GM18867 (cell line): Measurements from ENCODE around the gene PIGV.
A peak's percentile ranks its signal among the peaks of the same experiment; 100 is the strongest.

Experiments used
- ATAC-seq: cut with Tn5 transposase; IDR thresholded peaks from one replicate; pipeline ENCODE4 v1.9.1; 2021; ENCODE audit warnings: mild to moderate bottlenecking, moderate library complexity; ENCODE audit not compliant: unreplicated experiment

PIGV gene

DNA sequence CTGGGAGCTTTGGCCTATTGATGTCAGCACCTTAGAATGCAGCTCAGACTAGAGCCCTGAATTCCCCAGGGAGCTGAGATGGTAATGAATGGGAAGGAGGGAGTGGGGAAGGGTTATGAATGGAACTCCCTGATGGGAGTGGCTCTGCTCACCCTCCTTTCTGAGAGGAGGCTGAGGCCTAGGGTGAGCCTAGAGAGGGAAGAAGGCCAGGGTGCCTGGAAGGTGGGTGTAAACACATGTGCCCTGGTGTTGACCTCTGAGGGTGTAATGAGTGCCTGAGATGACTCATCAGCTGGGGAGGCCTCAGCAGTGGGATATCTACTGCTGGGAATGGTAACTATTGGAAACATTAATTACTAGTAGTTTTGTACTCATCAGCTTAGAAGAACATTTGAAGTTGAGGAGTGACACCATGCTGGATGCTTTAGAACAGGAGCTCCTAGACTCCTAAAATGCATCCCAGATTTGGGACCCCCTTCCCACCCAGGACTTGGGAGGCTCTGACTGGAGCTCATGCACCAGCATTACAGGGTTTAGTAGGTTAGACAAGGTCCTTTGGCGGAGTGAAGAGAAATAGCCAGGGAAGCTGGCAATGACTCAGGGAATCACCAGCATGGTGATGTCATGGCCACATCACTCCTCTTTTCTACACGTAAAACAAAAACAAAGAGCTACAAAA lies 16.0 kb upstream of the PIGV start:
- ATAC-seq, result no peak

DNA sequence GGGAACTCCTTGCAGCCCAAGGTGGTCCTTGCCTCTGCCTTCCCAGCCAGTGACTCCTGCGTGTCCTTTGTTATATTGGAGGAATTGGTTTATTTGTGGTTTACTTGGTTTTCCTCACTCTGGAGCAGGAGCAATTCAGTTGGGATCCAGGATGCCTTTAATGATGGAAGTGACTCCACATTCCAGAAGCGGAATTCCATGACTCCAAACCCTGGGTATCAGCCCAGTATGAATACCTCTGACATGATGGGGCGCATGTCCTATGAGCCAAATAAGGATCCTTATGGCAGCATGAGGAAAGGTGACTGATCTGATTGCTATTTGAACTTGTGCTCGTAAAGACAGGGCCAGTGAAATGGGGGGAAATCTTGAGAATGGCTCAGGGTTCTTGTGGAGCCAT lies 15.1 kb upstream of the PIGV start:
- ATAC-seq, result no peak

DNA sequence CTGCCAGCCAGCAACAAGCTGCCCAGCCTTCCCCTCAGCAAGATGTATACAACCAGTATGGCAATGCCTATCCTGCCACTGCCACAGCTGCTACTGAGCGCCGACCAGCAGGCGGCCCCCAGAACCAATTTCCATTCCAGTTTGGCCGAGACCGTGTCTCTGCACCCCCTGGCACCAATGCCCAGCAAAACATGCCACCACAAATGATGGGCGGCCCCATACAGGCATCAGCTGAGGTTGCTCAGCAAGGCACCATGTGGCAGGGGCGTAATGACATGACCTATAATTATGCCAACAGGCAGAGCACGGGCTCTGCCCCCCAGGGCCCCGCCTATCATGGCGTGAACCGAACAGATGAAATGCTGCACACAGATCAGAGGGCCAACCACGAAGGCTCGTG lies 13.3 kb upstream of the PIGV start:
- no peak for ATAC-seq

DNA sequence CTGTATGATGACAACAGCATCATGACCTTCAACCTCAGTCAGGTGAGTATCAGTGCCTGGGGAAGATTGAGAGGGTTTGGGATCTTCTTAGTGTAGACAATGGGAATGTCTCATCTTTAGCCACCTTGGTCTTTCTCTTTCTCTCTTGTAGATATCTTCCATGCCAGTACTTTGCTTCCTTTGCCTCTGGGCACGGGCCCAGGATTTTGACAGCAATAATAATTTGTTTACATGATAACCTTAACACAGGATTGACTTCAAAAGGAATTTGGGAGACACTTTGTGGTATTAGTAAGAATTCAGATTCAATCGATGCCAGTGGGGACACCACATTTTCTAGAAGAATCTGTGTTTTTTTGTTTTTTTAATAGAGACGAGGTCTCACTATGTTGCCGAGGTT lies 12.1 kb upstream of the PIGV start:
- no peak for ATAC-seq

DNA sequence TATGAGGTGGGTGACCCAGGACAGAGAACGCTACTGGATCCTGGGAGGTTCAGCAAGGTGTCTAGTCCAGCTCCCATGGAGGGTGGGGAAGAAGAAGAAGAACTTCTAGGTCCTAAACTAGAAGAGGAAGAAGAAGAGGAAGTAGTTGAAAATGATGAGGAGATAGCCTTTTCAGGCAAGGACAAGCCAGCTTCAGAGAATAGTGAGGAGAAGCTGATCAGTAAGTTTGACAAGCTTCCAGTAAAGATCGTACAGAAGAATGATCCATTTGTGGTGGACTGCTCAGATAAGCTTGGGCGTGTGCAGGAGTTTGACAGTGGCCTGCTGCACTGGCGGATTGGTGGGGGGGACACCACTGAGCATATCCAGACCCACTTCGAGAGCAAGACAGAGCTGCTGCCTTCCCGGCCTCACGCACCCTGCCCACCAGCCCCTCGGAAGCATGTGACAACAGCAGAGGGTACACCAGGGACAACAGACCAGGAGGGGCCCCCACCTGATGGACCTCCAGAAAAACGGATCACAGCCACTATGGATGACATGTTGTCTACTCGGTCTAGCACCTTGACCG lies 8.6 kb upstream of the PIGV start:
- ATAC-seq, result no peak

DNA sequence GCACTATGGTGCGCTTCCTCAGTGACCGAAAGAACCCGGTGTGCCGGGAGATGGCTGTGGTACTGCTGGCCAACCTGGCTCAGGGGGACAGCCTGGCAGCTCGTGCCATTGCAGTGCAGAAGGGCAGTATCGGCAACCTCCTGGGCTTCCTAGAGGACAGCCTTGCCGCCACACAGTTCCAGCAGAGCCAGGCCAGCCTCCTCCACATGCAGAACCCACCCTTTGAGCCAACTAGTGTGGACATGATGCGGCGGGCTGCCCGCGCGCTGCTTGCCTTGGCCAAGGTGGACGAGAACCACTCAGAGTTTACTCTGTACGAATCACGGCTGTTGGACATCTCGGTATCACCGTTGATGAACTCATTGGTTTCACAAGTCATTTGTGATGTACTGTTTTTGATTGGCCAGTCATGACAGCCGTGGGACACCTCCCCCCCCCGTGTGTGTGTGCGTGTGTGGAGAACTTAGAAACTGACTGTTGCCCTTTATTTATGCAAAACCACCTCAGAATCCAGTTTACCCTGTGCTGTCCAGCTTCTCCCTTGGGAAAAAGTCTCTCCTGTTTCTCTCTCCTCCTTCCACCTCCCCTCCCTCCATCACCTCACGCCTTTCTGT lies 7.3 kb upstream of the PIGV start:
- ATAC-seq, result no peak

DNA sequence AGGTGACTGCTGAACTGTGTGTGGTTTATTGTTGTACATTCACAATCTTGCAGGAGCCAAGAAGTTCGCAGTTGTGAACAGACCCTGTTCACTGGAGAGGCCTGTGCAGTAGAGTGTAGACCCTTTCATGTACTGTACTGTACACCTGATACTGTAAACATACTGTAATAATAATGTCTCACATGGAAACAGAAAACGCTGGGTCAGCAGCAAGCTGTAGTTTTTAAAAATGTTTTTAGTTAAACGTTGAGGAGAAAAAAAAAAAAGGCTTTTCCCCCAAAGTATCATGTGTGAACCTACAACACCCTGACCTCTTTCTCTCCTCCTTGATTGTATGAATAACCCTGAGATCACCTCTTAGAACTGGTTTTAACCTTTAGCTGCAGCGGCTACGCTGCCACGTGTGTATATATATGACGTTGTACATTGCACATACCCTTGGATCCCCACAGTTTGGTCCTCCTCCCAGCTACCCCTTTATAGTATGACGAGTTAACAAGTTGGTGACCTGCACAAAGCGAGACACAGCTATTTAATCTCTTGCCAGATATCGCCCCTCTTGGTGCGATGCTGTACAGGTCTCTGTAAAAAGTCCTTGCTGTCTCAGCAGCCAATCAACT lies 6.4 kb upstream of the PIGV start:
- ATAC-seq, result no peak

DNA sequence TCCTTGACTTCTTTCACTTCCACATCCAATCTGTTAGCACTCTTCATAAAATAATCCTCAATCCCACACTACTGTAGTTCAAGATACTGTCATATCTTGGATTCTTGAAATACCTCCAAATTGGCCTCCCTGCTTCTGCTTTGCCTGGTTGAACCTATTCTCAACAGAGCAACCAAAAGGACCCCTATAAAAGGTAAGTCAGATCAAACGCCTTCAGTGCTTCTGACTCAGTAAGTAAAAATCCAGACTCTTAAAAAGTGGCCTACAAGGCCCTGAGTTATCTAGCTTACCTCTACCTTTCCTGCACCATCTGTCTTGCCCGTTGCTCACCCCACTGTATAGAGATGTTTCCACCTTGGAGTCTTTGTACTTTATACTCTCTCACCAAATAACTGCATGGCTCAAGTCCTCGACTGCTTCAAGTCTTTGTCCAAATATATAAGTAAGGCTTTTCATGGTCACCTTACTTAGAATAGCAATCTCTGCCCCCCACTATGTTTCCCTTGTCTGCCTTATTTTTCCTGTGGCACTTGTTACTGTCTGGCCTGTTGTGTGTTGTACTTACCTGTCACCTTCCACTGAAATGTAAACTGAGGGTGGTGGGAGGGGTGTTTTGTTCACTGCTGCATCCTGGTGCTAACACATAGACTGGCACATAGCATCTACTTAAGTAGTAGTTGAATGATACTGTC lies 5.1 kb upstream of the PIGV start:
- no peak for ATAC-seq

DNA sequence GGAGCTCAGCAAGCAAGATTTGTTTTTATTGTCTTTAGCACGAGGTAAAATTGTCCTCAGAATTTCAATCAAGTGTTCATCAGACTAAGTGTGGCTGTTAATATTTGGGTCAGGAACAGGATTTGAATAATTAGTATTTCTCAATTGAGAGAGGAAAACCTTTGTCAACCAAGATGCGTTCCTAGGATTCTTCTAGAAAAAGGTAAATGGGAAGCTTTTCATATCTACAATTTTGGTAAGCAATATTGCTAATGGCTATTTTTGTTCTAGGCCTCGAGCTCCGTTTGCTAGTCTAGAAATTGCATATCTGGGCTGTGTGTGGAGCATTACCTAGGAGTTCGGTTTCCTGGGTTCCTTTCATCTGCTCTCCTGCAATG lies 4.1 kb upstream of the PIGV start:
- no peak for ATAC-seq

DNA sequence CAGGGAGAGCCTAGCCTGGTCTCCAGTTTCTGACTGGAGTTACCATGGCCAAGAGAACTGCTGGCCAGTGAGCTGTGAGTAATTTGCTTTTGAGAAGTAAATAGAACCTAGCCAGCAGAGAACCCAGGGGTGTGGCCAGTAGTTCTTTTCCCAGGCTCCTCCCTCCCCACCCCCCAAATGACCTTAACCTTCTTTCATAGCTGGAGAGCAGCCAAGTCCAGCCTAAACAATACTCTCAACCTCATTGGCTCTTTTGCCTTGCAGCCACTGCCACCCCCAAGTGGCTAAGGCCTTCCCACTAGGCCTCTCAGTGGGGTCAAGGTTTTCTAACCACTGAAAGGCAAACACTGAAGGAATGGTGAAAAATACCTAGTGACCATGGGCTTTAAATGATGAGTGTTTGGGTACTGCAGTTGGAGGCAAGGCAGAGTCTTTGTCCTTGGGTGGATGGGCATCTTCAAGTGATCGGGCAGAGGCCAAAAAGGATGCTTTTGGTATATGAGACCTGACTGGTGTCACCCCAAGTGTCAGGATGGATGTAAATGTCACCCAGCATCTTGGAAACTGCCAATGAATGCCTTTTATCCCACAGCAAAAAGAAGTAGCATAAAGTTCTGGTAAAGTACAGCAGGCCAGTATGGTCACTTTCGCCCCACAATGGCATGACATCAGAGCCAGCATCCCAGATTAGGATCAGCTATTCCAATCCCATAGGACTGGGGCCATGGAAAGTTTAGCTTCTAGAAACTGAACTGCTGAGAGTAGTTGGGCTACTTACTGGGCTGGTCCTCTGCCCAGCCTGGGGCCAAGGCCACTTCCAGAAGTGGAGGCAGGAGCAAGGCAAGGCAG lies 3.5 kb upstream of the PIGV start:
- ATAC-seq, result no peak

DNA sequence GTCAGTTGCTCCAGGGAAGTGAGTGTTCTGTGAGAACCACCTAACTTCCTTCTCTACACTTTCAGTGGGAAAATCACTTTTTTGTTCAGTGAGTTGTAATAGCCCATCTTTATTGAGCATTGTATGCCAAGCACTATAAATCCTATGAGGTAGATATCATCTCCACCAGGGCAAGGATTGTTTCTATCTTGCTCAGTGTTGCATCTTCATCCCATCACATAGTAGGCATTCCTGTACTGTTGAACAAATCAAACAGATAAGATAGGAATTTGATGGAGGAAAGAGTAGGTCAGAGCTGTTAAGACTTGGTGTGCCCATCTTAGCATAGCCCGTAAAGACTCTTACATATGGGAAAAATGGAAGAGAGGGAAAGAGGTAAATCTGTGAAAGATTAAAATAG lies 2.9 kb upstream of the PIGV start:
- ATAC-seq, result no peak

DNA sequence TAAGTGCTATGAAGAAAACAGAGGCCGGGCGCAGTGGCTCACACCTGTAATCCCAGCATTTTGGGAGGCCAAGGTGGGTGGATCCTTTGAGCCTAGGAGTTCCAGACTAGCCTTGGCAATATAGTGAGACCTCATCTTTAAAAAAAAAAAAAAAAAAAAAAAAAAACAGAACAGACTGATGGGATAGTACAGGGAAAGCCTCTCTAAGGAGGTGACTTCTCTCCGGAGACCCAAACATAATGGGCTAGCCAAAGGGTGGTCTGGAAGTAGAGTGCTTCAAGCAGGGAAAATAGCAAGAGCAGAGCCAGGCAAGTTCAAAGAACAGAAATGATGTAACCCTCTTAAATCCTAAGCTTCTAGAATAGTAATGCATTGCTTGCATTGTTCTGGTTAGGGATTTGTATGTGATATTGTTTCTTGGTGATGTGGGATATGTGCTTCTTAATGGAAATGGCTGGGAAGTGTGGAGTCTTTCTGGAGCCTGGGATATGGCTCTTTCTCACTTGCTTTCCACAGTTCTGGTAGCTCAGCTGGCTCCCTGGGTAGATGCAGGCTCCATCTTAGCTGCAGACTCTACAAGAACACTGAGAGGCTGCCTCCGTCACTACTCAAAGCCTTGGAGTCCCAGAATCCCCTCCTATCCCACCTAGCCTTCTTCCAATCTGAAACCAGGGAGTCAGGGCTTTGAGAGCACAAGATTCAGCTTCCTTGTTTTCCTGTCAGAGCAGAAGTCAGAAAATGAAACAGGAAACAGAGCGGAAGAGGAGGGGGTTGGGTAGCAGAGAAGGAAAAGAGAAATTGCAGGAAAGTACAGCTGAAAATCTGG lies 1.9 kb upstream of the PIGV start:
- no peak for ATAC-seq

DNA sequence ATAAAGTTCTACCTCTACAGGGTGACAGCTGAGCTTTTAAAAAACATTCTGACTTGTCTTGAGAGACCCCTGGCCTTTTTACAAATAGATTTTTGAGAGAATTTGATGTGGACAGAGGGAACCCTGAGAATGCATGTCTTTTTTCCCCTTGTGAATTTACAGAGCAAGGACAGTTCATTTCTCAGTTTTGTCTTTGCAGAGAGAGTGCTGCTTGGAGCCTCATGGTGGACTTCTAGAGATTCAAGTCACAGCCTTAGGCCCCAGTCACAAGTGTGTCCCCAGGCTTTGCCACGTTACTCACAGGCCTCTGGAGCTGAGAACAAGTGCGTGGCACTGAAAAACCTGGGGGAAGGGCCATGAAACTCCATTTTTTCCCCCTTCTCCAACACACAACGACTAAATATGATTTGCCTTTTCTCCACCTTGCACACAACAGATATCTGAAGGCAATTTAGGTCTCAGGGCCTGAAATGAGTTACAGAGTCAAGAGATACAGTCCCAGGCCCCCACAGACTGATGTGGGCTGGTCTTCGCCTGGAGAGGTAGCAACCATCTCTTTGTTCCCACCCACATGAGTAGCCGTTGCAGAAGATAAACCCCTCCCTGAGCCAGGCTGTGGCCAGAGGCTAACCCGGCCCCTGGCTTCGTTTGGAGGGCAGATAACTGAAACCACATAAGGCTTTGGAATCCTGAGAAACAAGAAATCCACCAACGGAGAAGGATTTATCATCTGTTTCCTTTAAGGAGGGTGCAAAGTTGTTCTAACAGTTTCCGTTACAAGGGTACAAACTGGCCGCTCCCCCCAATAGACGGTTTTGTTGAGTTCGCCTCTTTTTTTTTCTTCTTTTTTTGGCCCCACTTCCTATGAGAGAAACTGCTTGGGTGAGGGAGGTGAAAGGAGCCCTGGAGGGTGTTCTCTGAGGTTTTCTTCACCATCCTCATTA lies 1.0 kb upstream of the PIGV start:
- no peak for ATAC-seq

DNA sequence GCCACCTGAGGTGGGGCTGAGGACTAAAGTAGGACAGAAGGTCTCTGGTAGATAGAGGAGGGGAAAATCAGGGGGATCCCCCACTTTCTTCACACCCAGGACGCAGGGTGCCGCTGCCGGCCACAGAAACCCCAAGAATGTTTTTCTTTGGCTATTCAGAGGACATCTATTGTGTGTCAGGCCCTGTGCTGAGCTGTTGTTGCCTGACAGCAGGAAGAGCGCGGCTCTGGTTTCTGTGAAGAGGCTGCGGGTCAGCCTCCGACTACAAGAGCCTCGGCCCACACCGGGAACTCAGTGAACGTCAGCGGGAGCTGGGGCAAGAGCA lies 407 bp upstream of the PIGV start:
- peak; percentile 53 for ATAC-seq

DNA sequence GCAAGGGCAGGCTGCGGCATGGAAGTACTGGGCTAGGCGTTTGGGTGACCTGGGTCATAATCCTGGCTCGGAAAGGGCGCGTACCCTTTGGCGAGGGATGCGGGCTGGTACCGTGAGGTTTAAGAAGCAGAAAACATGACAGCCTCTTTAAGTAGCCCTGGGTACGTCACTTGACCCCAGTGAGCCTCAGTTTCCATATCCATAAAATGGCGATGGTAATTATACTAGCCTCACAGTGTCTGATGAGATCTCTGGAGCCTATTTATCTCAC lies 700 bp downstream of the PIGV start:
- ATAC-seq, result no peak

DNA sequence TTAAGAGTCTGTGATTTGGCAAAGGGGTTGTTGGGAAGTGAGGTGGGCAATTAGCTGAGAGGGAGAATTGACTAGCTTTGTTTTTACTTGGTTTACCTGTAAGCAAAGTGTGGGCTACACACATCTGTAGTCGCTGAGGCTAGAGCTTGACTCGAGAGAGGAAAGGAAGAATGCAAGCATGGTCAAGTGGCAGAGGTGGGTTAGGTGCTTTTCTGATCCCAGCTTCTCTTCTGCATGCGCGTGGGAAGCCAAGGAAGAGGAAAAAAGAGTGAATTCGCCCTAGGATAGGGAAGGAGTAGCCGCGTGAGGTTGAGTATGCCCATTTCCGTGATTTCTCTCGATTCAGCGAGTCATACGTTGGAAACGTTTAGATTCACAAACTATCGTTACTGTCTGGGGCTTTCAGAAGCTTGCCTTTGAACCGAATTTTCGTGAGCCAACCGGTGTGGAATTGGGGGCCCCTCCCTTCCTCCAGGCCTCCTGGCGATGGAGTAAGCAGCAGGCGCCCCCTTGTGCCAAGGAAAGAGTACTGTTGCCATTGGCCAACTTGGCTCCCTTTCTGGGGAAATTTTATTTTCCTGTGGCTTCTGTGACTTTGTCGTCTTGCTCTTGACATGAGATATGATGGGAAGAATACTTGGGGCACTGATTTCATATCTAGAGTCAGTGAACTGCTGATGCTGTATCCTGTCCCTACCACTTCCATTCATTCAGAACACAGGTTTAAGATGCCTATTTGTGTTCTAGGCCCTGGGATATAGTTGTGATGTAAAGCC lies 1.3 kb downstream of the PIGV start:
- peak; percentile 29 for ATAC-seq

DNA sequence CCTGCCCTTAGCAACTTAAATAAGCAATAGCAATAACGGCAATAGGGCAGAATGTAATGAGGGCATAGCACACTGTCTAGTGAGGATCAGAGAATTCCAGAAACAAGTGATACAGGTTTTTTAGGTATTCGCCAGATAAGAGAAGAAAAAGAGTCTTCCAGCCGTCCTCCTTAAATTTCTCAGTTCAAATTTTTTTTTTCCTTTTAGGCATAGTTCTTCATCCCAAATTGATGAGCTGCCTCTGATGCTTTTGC lies 1.8 kb downstream of the PIGV start:
- no peak for ATAC-seq

DNA sequence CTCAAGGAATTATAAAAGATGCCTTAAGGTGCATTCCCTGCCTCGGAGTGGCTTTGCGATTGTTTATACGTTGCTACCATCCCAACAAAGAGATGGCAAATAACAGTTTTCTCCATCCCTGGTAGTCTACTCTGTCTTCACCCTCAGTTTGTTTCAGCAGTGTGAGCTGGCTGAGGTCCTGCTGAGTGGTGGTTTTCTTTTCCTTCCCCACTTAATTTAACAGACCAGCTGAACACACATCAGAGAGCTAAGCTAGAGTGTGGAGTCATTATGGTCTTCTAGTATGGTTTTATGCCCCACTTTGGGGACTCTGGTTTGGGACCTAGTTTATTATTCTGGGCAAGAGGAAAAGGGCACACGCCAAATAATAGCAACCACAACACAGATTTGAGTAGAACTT lies 2.2 kb downstream of the PIGV start:
- no peak for ATAC-seq

DNA sequence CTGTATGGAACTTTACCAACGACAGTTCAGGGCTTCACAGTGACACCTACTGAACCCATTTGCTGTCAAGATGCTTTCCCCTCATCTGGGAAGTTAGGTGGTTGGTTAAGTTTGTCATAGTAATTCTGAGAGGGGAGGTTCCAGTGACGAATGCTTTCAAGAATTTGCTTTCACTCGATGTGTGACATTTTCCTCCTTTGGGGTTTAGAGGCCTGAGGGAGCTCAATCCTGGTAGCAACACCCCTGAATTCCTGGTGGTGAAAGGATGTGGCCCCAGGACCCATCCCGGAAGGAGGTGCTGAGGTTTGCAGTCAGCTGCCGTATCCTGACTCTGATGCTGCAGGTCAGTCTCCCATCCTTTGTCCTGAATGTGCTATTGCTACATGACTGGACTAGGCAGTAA lies 2.8 kb downstream of the PIGV start:
- no peak for ATAC-seq
